Naive thymus-derived CD8-positive, alpha-beta T cell (primary cell): ENCODE data around the gene ARHGAP25. TPM values are rescaled to one million over a fixed set of nuclear protein-coding genes. Genes with fewer than 3 reads are reported as not detected.

Experiments
- ATAC-seq, 2 donors: fragments of 150-1000 bp; cut with Tn5 transposase in 1 of 2; sonication (Bioruptor Pico), chemical (Tn5 transposase) in 1 of 2; 1 replicate in 1 of 2; 2 replicates in 1 of 2; pipeline ENCODE4 v1.10.0; 2021; ENCODE audit warnings: mild to moderate bottlenecking in 2 of 2, moderate library complexity in 2 of 2
- POLR2A ChIA-PET: fragments of 350-600 bp; sonication (Branson Sonifier 250); formaldehyde crosslinking; loops from one replicate; lab custom pipeline; 2021; ENCODE audit warnings: antibody characterized with exemption; lab: Charles Lee
- DNase-seq, 10 donors: peaks; one replicate each; pipeline versions ENCODE4 v3.0.0 to v3.0.0-alpha.2; 2020 to 2022
- H3K27ac Mint-ChIP-seq, 10 donors: one replicate each; pipeline ENCODE4 v1.8.0; 2020 to 2022; ENCODE audit warnings: mild to moderate bottlenecking in 10 of 10, mixed read lengths in 10 of 10, moderate library complexity in 4 of 10, inconsistent platforms in 1 of 10
- H3K27me3 Mint-ChIP-seq, 5 donors: one replicate each; pipeline ENCODE4 v1.8.0; 2021 to 2022; ENCODE audit warnings: mixed read lengths in 5 of 5
- H3K36me3 Mint-ChIP-seq, 3 donors: one replicate each; pipeline ENCODE4 v1.8.0; 2020 to 2022; ENCODE audit warnings: mixed read lengths in 3 of 3, mild to moderate bottlenecking in 2 of 3, inconsistent platforms in 1 of 3
- H3K4me1 Mint-ChIP-seq, 4 donors: one replicate each; pipeline ENCODE4 v1.8.0; 2021 to 2022; ENCODE audit warnings: mixed read lengths in 4 of 4
- H3K4me3 Mint-ChIP-seq, 10 donors: one replicate each; pipeline ENCODE4 v1.8.0; 2020 to 2022; ENCODE audit warnings: mild to moderate bottlenecking in 10 of 10, mixed read lengths in 10 of 10, moderate library complexity in 6 of 10, inconsistent platforms in 1 of 10
- H3K9me3 Mint-ChIP-seq, 9 donors: one replicate each; pipeline ENCODE4 v1.8.0; 2020 to 2022; ENCODE audit warnings: mixed read lengths in 9 of 9, mild to moderate bottlenecking in 3 of 9, inconsistent platforms in 1 of 9, moderate library complexity in 1 of 9
- polyA plus RNA-seq, 3 donors: library from polyadenylated mRNA; unstranded; fragments of 300-500 nt; fragmentation: Illumina TruSeq; gene quantifications; one replicate each; pipeline ENCODE4 v1.2.3, GENCODE V29; 2021
- total RNA-seq, 8 experiments: library from RNA in 2 of 8; stranded (reverse) in 2 of 8; gene quantifications; one replicate each; pipeline ENCODE4 v1.2.3 and lab custom pipeline; 2021 to 2026

Gene ARHGAP25
- total and polyA plus RNA-seq, 5 experiments from 2014 or later, result 76.5 to 124 (median 104) TPM

DNA sequence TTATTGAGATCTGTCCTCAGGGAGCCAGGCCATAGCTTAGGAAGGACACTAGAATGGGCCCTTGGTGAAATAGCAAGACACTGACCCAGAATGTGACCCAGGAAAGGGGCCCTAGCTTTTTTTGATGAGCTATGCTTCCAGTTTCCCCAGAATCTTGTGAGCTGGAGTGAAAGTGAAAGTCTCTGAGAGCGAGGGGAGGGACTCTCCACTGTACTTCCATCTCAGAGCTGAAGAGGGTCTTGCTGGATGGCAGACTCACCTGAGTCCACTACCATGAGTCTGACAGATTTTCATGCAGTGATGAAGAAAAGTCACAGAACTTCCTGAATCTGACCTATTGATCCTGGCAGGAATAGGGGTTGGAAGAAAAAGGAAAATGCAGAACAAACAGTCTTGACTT is 3.1 kb downstream of the ARHGAP25 start:
- peaks cover 23 to 65% (median 58%) of the 10 kb centered on the region in 4 donors for H3K4me1 Mint-ChIP-seq
- peak overlapping the region in 1 of 10 donors; percentile 80 for H3K4me3 Mint-ChIP-seq
- POLR2A ChIA-PET, result interaction anchor here (0.6 to 2.1 kb wide), 10 partner anchors 10 to 65 kb away, joined by 3 to 7 read pairs (median 4); no protein-coding TSS in a partner anchor
- H3K27ac Mint-ChIP-seq, result peak overlapping the region in 3 of 10 donors; percentile 88 to 96 (median 92)
- no peaks in the 10 kb centered on the region for H3K27me3 Mint-ChIP-seq
- peak in 8 of 10 donors; percentile 19 to 57 (median 38) for DNase-seq
- H3K36me3 Mint-ChIP-seq, result peaks cover 0 to 11% (median 0%) of the 10 kb centered on the region in 3 donors
- ATAC-seq, result peak; percentile 74 to 75
- no peaks in the 10 kb centered on the region for H3K9me3 Mint-ChIP-seq

GRCh38 chr2:68738906-68739594 is 4.4 kb downstream of the ARHGAP25 start:
- H3K4me3 Mint-ChIP-seq, result peak overlapping the region in 6 of 10 donors; percentile 67 to 80 (median 75)
- no peaks in the 10 kb centered on the region for H3K27me3 Mint-ChIP-seq
- no peak for DNase-seq
- H3K9me3 Mint-ChIP-seq, result no peaks in the 10 kb centered on the region
- peak overlapping the region in 4 of 10 donors; percentile 79 to 93 (median 86) for H3K27ac Mint-ChIP-seq
- POLR2A ChIA-PET, result interaction anchor here (0.6 to 2.1 kb wide), 10 partner anchors 13 to 81 kb away, joined by 3 to 7 read pairs (median 5); no protein-coding TSS in a partner anchor
- ATAC-seq, result no peak
- peaks cover 35 to 79% (median 71%) of the 10 kb centered on the region in 4 donors for H3K4me1 Mint-ChIP-seq
- peaks cover 0 to 16% (median 0%) of the 10 kb centered on the region in 3 donors for H3K36me3 Mint-ChIP-seq

GRCh38 chr2:68739595-68740399 is 5.2 kb downstream of the ARHGAP25 start:
- H3K27ac Mint-ChIP-seq, result peak overlapping the region in 5 of 10 donors; percentile 74 to 93 (median 85)
- DNase-seq, result no peak

GRCh38 chr2:68740400-68740914 is 5.8 kb downstream of the ARHGAP25 start:
- Mint-ChIP-seq H3K27ac (peak overlapping the region in 5 of 10 donors; percentile 57 to 93 (median 77)), H3K4me1 (peaks cover 44 to 93% (median 85%) of the 10 kb centered on the region in 4 donors), H3K27me3 (no peaks in the 10 kb centered on the region), H3K4me3 (peak overlapping the region in 7 of 10 donors; percentile 20 to 80 (median 74)), H3K36me3 (peaks cover 4 to 29% (median 5%) of the 10 kb centered on the region in 3 donors), H3K9me3 (no peaks in the 10 kb centered on the region)
- DNase-seq, result no peak
- POLR2A ChIA-PET, result interaction anchor here (0.7 to 1.7 kb wide), 7 partner anchors 11 to 168 kb away, joined by 3 to 6 read pairs (median 4); no protein-coding TSS in a partner anchor
- no peak for ATAC-seq

More at GRCh38 chr2:68739595-68740399, 5.2 kb downstream of the ARHGAP25 start:
- Mint-ChIP-seq H3K4me1 (peaks cover 40 to 86% (median 78%) of the 10 kb centered on the region in 4 donors), H3K9me3 (no peaks in the 10 kb centered on the region), H3K27me3 (no peaks in the 10 kb centered on the region), H3K36me3 (peaks cover 0 to 23% (median 0%) of the 10 kb centered on the region in 3 donors), H3K4me3 (peak overlapping the region in 6 of 10 donors; percentile 67 to 80 (median 75))
- no peak for ATAC-seq
- POLR2A ChIA-PET, result interaction anchor here (1.1 to 1.7 kb wide), 6 partner anchors 12 to 80 kb away, joined by 3 to 6 read pairs (median 4); no protein-coding TSS in a partner anchor

DNA sequence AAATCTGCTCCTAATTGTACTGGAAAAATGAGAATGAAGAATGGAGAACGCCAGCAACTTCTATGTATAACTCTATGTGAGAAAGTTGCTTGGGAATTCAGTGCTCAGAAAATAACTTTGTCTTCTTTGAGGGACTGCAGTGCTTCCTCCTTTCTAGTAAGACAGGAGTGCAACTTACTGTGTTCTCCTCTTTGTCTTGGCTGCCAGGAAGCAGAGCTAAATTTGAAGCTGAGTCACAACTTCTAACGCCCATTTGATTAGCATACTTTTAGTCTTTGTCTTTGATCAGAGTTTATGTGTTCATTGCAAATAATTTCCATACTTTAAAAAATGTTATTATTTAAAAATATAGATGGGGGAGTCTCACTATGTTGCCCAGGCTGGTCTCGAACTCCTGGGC is 6.6 kb downstream of the ARHGAP25 start:
- H3K9me3 Mint-ChIP-seq, result no peaks in the 10 kb centered on the region
- H3K4me3 Mint-ChIP-seq, result peak overlapping the region in 7 of 10 donors; percentile 37 to 80 (median 67)
- no peak for DNase-seq
- H3K27ac Mint-ChIP-seq, result peak overlapping the region in 5 of 10 donors; percentile 11 to 77 (median 35)
- H3K4me1 Mint-ChIP-seq, result peaks cover 48 to 95% (median 91%) of the 10 kb centered on the region in 4 donors
- H3K36me3 Mint-ChIP-seq, result peaks cover 10 to 37% (median 13%) of the 10 kb centered on the region in 3 donors
- no peak for ATAC-seq
- no peaks in the 10 kb centered on the region for H3K27me3 Mint-ChIP-seq
- POLR2A ChIA-PET, result interaction anchor here (0.5 to 1.7 kb wide), 8 partner anchors 10 to 167 kb away, joined by 3 to 6 read pairs (median 4); no protein-coding TSS in a partner anchor

DNA sequence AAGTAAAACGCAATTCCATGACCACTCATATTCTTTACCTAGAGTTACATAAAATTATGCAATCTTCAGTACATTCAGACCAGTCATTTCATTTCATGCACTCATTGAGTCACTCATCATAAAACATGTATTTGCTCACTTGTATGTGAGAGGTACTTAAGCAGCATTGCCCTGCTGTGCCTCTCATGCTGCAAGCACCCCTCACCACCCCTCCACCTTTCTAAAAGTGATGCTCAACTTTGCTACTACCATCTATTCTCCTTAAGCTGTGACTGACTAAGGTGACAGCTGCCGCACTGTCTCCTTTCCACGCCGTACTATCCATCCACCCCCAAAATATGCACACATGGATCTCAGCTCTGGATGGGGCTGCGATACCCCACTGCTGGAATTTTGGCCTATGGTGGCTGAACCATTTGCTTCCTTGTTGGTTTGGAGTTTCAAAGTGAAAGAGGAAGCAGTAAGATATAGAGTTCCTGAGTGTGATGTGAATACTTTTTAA is 7.2 kb downstream of the ARHGAP25 start:
- Mint-ChIP-seq H3K27me3 (no peaks in the 10 kb centered on the region), H3K4me3 (peak overlapping the region in 9 of 10 donors; percentile 2 to 77 (median 44)), H3K27ac (peak overlapping the region in 6 of 10 donors; percentile 47 to 80 (median 67)), H3K9me3 (no peaks in the 10 kb centered on the region), H3K4me1 (peaks cover 48 to 93% (median 91%) of the 10 kb centered on the region in 4 donors), H3K36me3 (peaks cover 10 to 41% (median 13%) of the 10 kb centered on the region in 3 donors)
- DNase-seq (no peak), ATAC-seq (no peak)
- POLR2A ChIA-PET, result interaction anchor here (1.0 to 1.7 kb wide), 5 partner anchors 10 to 31 kb away, joined by 3 to 6 read pairs (median 4); no protein-coding TSS in a partner anchor

DNA sequence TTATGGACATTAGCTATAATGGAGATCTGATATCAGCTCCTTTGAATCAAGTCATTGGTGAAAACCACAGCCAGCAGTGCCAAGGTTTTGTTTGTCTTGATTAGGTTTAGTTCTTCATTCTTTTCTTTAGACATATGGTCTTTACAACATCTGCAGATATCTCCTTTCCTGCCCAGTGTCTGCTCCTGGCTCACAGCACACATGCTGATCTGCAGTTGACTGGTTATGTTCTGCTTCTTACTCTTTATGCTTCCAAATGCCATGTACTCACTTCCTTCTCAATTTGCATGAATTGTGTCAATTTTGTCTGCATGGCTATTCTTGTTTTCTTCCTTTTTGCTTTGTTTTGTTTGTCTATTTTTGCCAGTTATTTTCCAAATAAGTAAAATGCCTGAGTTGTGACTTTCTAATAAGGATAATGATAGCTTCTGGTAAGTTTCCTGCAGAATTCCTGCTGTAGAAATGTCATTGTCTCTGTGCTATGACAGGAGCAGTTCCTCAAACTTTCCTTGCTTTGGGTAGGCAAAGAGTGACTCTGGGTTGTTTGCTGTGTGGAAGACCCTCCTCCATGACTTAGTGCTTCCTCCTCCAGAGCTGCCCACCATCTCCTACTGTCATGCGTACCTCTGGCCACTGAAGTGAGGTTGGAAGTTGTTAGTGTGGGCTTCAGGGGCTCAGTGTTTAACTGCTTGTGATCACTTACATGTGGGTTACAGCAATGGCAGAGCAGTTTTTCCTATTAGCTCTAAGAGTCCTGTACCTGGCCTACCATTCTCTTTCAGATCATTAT is 8.2 kb downstream of the ARHGAP25 start:
- POLR2A ChIA-PET, result interaction anchor here (1.3 to 1.5 kb wide), 2 partner anchors 9 to 25 kb away, joined by 3 to 4 read pairs; no protein-coding TSS in a partner anchor
- Mint-ChIP-seq H3K4me3 (peak overlapping the region in 9 of 10 donors; percentile 13 to 71 (median 44)), H3K27me3 (no peaks in the 10 kb centered on the region), H3K36me3 (peaks cover 10 to 51% (median 15%) of the 10 kb centered on the region in 3 donors), H3K9me3 (no peaks in the 10 kb centered on the region), H3K27ac (peak overlapping the region in 7 of 10 donors; percentile 6 to 74 (median 28)), H3K4me1 (peaks cover 55 to 96% (median 92%) of the 10 kb centered on the region in 4 donors)
- ATAC-seq (no peak), DNase-seq (no peak)

DNA sequence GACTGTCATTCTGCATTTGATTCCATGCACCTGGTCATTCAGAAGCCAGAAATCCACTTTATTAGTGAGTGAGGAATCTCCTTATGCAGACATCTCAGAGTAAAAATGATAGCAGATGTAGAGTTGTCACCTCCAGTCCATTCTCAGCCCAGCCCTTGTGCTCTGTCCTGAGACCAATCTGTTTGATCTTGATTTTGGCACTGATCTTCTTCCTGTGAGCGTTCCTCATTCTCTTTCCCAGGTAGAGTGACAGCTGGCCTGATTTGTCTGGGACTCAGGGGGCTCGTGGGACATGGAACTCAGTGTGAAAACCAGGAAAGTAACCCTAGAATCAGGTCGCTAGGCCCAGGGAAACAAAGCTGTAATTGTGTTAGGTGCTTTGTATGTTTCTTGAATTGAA is 8.9 kb downstream of the ARHGAP25 start:
- ATAC-seq (no peak), DNase-seq (no peak)
- Mint-ChIP-seq H3K4me3 (peak overlapping the region in 4 of 10 donors; percentile 35 to 55 (median 40)), H3K9me3 (no peaks in the 10 kb centered on the region), H3K36me3 (peaks cover 10 to 55% (median 15%) of the 10 kb centered on the region in 3 donors), H3K4me1 (peaks cover 61 to 96% (median 93%) of the 10 kb centered on the region in 4 donors), H3K27me3 (no peaks in the 10 kb centered on the region), H3K27ac (peak overlapping the region in 7 of 10 donors; percentile 19 to 75 (median 51))
- POLR2A ChIA-PET, result interaction anchor here (1.3 to 2.3 kb wide), 3 partner anchors 8 to 31 kb away, joined by 3 to 6 read pairs (median 4); no protein-coding TSS in a partner anchor

DNA sequence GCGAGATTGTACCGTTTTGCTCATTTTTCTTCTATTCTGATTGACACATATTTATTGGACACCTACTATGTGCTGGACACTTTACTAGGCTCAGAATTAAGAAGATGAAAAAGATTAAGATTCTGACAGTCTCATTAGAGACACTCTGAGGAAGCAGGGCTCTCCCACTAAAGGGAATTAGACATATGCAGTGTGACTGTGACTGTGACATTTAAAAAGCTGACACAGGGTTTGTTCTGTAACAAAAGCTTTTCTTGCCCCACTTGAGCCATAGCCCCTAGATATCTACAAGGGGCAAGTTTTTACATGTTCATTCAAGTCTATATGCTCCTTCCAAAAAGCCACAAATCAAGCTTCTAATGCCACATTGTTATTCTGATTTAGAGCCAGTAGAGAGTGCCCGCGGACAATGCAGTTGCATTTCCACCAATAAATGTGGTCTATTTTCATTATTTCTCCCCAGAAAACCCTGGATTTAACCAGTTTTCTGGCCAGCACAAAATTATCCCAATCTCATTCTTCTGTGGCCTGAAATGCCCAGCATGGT is 9.8 kb downstream of the ARHGAP25 start:
- Mint-ChIP-seq H3K36me3 (peaks cover 10 to 55% (median 15%) of the 10 kb centered on the region in 3 donors), H3K4me1 (peaks cover 65 to 96% (median 93%) of the 10 kb centered on the region in 4 donors), H3K4me3 (peak overlapping the region in 3 of 10 donors; percentile 6 to 38 (median 37)), H3K27me3 (no peaks in the 10 kb centered on the region), H3K27ac (peak overlapping the region in 5 of 10 donors; percentile 20 to 75 (median 61)), H3K9me3 (no peaks in the 10 kb centered on the region)
- POLR2A ChIA-PET, result interaction anchor here (1.1 to 2.3 kb wide), 2 partner anchors 23 to 30 kb away, joined by 6 read pairs; no protein-coding TSS in a partner anchor
- no peak for DNase-seq
- ATAC-seq, result no peak

- Mint-ChIP-seq H3K27me3 (no peaks in the 10 kb centered on the region), H3K9me3 (no peaks in the 10 kb centered on the region), H3K36me3 (peaks cover 10 to 53% (median 15%) of the 10 kb centered on the region in 3 donors), H3K4me1 (peaks cover 61 to 92% (median 90%) of the 10 kb centered on the region in 4 donors), H3K4me3 (peak overlapping the region in 8 of 10 donors; percentile 1 to 53 (median 28)), H3K27ac (peak overlapping the region in 9 of 10 donors; percentile 3 to 93 (median 67))
- no peak for ATAC-seq
- POLR2A ChIA-PET, result interaction anchor here (1.1 to 2.3 kb wide), 3 partner anchors 18 to 29 kb away, joined by 3 to 6 read pairs (median 6); no protein-coding TSS in a partner anchor
- no peak for DNase-seq
These were observed 10.4 kb downstream of the ARHGAP25 start for GRCh38 chr2:68745006-68745405.
